HEK293 (cell line): ENCODE data around the gene MTMR4.

ENCODE experiments used
- BCL6B ChIP-seq: fragments of 450-650 bp; formaldehyde crosslinking; IDR thresholded peaks from 2 replicates; pipeline ENCODE4 v1.5.1; 2017; ENCODE audit warnings: missing biosample characterization, missing genetic modification characterization
- GFI1B ChIP-seq: fragments of 450-650 bp; formaldehyde crosslinking; IDR thresholded peaks from 2 replicates; pipeline ENCODE4 v1.5.1; 2016; ENCODE audit warnings: missing biosample characterization, missing genetic modification characterization
- KLF16 ChIP-seq: fragments of 450-650 bp; formaldehyde crosslinking; IDR thresholded peaks from 2 replicates; pipeline ENCODE4 v1.5.1; 2017; ENCODE audit warnings: missing biosample characterization, missing genetic modification characterization
- KLF9 ChIP-seq: fragments of 450-650 bp; formaldehyde crosslinking; IDR thresholded peaks from 2 replicates; pipeline ENCODE4 v1.5.1; 2016; ENCODE audit warnings: missing biosample characterization, missing genetic modification characterization, low read depth
- REST ChIP-seq: fragments of 450-650 bp; formaldehyde crosslinking; IDR thresholded peaks from 2 replicates; pipeline ENCODE4 v1.5.1; 2016; ENCODE audit warnings: missing biosample characterization, missing genetic modification characterization
- SCRT2 ChIP-seq: fragments of 450-650 bp; formaldehyde crosslinking; IDR thresholded peaks from 2 replicates; pipeline ENCODE4 v1.5.1; 2016; ENCODE audit warnings: missing biosample characterization, missing genetic modification characterization
- SP3 ChIP-seq: fragments of 450-650 bp; formaldehyde crosslinking; IDR thresholded peaks from 2 replicates; pipeline ENCODE4 v1.5.1; 2016; ENCODE audit warnings: missing biosample characterization, missing genetic modification characterization
- SP7 ChIP-seq: fragments of 450-650 bp; formaldehyde crosslinking; IDR thresholded peaks from 2 replicates; pipeline ENCODE4 v1.5.1; 2016; ENCODE audit warnings: missing biosample characterization, missing genetic modification characterization
- TCF7L2 ChIP-seq: IDR thresholded peaks from 2 replicates; pipeline ENCODE4 v1.6.1; 2011; ENCODE audit warnings: low read depth, mild to moderate bottlenecking, inconsistent platforms, low read length, moderate library complexity, borderline replicate concordance
- WT1 ChIP-seq: fragments of 450-650 bp; formaldehyde crosslinking; IDR thresholded peaks from 2 replicates; pipeline ENCODE4 v1.5.1; 2016; ENCODE audit warnings: missing biosample characterization, missing genetic modification characterization
- ZBTB48 ChIP-seq: fragments of 450-650 bp; formaldehyde crosslinking; IDR thresholded peaks from 2 replicates; pipeline ENCODE4 v1.5.1; 2016; ENCODE audit warnings: missing biosample characterization, missing genetic modification characterization
- ZBTB8A ChIP-seq: fragments of 450-650 bp; formaldehyde crosslinking; IDR thresholded peaks from 2 replicates; pipeline ENCODE4 v1.5.1; 2016; ENCODE audit warnings: missing biosample characterization, missing genetic modification characterization
- ZNF112 ChIP-seq: fragments of 450-650 bp; formaldehyde crosslinking; IDR thresholded peaks from 2 replicates; pipeline ENCODE4 v1.5.0; 2017; ENCODE audit warnings: missing biosample characterization, missing genetic modification characterization
- ZNF138 ChIP-seq: fragments of 450-650 bp; formaldehyde crosslinking; IDR thresholded peaks from 2 replicates; pipeline ENCODE4 v1.5.1; 2016; ENCODE audit warnings: missing biosample characterization, missing genetic modification characterization, borderline replicate concordance
- ZNF2 ChIP-seq: fragments of 450-650 bp; formaldehyde crosslinking; IDR thresholded peaks from 2 replicates; pipeline ENCODE4 v1.5.1; 2016; ENCODE audit warnings: missing biosample characterization, missing genetic modification characterization
- ZNF214 ChIP-seq: fragments of 450-650 bp; formaldehyde crosslinking; IDR thresholded peaks from 2 replicates; pipeline ENCODE4 v1.5.1; 2017; ENCODE audit warnings: missing biosample characterization, mild to moderate bottlenecking, missing genetic modification characterization, borderline replicate concordance
- ZNF302 ChIP-seq: fragments of 450-650 bp; formaldehyde crosslinking; IDR thresholded peaks from 2 replicates; pipeline ENCODE4 v1.5.1; 2016; ENCODE audit warnings: missing biosample characterization, missing genetic modification characterization, low read depth
- ZNF350 ChIP-seq: fragments of 450-650 bp; formaldehyde crosslinking; IDR thresholded peaks from 2 replicates; pipeline ENCODE4 v1.5.0; 2017; ENCODE audit warnings: missing biosample characterization, mild to moderate bottlenecking, missing genetic modification characterization
- ZNF426 ChIP-seq: fragments of 450-650 bp; formaldehyde crosslinking; IDR thresholded peaks from 2 replicates; pipeline ENCODE4 v1.5.1; 2017; ENCODE audit warnings: missing biosample characterization, missing genetic modification characterization, mild to moderate bottlenecking, inconsistent platforms, moderate library complexity
- ZNF510 ChIP-seq: fragments of 450-650 bp; formaldehyde crosslinking; IDR thresholded peaks from 2 replicates; pipeline ENCODE4 v1.5.1; 2018; ENCODE audit warnings: mild to moderate bottlenecking, missing genetic modification characterization, missing biosample characterization; ENCODE audit not compliant: insufficient replicate concordance
- ZNF558 ChIP-seq: fragments of 450-650 bp; formaldehyde crosslinking; IDR thresholded peaks from 2 replicates; pipeline ENCODE4 v1.5.1; 2016; ENCODE audit warnings: missing biosample characterization, missing genetic modification characterization
- ZNF571 ChIP-seq: fragments of 450-650 bp; formaldehyde crosslinking; IDR thresholded peaks from 2 replicates; pipeline ENCODE4 v1.5.0; 2017; ENCODE audit warnings: missing biosample characterization, missing genetic modification characterization
- ZNF658 ChIP-seq: fragments of 450-650 bp; formaldehyde crosslinking; IDR thresholded peaks from 2 replicates; pipeline ENCODE4; 2016; ENCODE audit warnings: missing biosample characterization, missing genetic modification characterization
- ZNF660 ChIP-seq: fragments of 450-650 bp; IDR thresholded peaks from 2 replicates; pipeline ENCODE4 v1.5.1; 2018; ENCODE audit warnings: missing biosample characterization, mild to moderate bottlenecking, missing genetic modification characterization
- ZNF664 ChIP-seq: fragments of 450-650 bp; formaldehyde crosslinking; IDR thresholded peaks from 2 replicates; pipeline ENCODE4 v1.5.1; 2016; ENCODE audit warnings: missing biosample characterization, missing genetic modification characterization
- ZNF792 ChIP-seq: fragments of 450-650 bp; formaldehyde crosslinking; IDR thresholded peaks from 2 replicates; pipeline ENCODE4 v1.5.1; 2016; ENCODE audit warnings: missing biosample characterization, missing genetic modification characterization
- ZNF830 ChIP-seq: fragments of 450-650 bp; IDR thresholded peaks from 2 replicates; pipeline ENCODE4 v1.5.0; 2018; ENCODE audit warnings: missing biosample characterization, missing genetic modification characterization, low read depth, mild to moderate bottlenecking, moderate library complexity
- TF ChIP-seq, protein P1 (sequence below): fragments of 450-650 bp; formaldehyde crosslinking; IDR thresholded peaks from 2 replicates; pipeline ENCODE4 v1.5.1; 2017; ENCODE audit warnings: missing biosample characterization, missing genetic modification characterization
- TF ChIP-seq, protein P2 (sequence below): fragments of 450-650 bp; formaldehyde crosslinking; IDR thresholded peaks from 2 replicates; pipeline ENCODE4 v1.5.1; 2016; ENCODE audit warnings: missing biosample characterization, missing genetic modification characterization
- TF ChIP-seq, protein P3 (sequence below): fragments of 450-650 bp; formaldehyde crosslinking; IDR thresholded peaks from 2 replicates; pipeline ENCODE4 v1.5.1; 2016; ENCODE audit warnings: missing biosample characterization, missing genetic modification characterization

Gene MTMR4

DNA sequence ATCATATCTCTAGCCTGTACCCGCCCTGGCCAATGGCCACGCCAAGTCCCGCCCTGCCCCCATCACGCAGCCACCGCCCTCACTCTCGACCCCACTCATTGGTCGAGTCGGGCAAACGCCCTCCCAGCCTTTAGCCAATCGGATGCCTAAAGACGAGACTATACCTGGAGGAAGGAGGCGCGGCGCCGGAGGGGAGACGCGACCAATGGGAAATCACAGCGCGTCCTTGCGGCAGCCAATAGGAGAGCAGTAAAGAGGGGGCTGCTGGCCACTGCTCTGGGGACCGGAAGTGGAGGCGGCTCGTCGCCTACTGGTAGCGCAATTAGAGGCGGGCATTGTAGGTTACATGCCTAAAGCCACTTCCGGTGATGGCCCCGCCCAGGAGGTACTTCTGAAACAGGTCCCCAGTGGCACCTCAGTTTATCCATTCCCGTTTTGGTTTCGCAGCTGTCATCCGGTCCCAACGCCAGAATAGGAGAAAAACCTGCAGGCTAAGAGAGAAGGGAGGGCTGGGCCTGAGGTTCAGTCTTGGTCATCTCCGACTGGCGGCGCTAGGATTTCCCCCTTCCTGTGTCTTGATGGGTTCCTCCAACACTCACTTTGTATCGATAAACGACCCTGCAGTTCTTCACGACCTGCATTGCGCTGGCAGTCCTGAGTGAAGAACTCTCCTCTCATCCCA, 3.6 kb upstream of the MTMR4 start (continued):
- TF ChIP-seq BCL6B (no peak), TCF7L2 (no peak), GFI1B (tag by site-specific recombination) (no peak), ZNF426 (no peak), REST (tag by site-specific recombination) (no peak), ZNF112 (no peak), ZNF214 (tag by site-specific recombination) (no peak), ZNF302 (tag by site-specific recombination) (no peak), KLF9 (peak; percentile 11; the same call in 1 of the 2 replicates), SP7 (tag by site-specific recombination) (peak; percentile 55), ZBTB8A (tag by site-specific recombination) (0 out of 2 replicates have a peak, but pooled peaks have one; percentile 27), ZNF664 (no peak), ZNF660 (tag by site-specific recombination) (peak; percentile 34; the same call in 1 of the 2 replicates), KLF16 (no peak; the same call in 1 of the 2 replicates), ZBTB48 (tag by site-specific recombination) (no peak), ZNF571 (tag by site-specific recombination) (no peak), WT1 (0 out of 2 replicates have a peak, but pooled peaks have one; percentile 36), ZNF510 (tag by site-specific recombination) (no peak), ZNF658 (tag by site-specific recombination) (no peak), ZNF830 (no peak), SCRT2 (tag by site-specific recombination) (peak; percentile 60; the same call in 1 of the 2 replicates), ZNF138 (no peak), SP3 (tag by site-specific recombination) (peak; percentile 99), ZNF558 (tag by site-specific recombination) (no peak), ZNF2 (tag by site-specific recombination) (peak; percentile 81), ZNF792 (tag by site-specific recombination) (no peak), ZNF350 (tag by site-specific recombination) (no peak)
- TF ChIP-seq, protein P1, sequence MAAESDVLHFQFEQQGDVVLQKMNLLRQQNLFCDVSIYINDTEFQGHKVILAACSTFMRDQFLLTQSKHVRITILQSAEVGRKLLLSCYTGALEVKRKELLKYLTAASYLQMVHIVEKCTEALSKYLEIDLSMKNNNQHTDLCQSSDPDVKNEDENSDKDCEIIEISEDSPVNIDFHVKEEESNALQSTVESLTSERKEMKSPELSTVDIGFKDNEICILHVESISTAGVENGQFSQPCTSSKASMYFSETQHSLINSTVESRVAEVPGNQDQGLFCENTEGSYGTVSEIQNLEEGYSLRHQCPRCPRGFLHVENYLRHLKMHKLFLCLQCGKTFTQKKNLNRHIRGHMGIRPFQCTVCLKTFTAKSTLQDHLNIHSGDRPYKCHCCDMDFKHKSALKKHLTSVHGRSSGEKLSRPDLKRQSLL (tag by site-specific recombination), result no peak
- TF ChIP-seq, protein P2, sequence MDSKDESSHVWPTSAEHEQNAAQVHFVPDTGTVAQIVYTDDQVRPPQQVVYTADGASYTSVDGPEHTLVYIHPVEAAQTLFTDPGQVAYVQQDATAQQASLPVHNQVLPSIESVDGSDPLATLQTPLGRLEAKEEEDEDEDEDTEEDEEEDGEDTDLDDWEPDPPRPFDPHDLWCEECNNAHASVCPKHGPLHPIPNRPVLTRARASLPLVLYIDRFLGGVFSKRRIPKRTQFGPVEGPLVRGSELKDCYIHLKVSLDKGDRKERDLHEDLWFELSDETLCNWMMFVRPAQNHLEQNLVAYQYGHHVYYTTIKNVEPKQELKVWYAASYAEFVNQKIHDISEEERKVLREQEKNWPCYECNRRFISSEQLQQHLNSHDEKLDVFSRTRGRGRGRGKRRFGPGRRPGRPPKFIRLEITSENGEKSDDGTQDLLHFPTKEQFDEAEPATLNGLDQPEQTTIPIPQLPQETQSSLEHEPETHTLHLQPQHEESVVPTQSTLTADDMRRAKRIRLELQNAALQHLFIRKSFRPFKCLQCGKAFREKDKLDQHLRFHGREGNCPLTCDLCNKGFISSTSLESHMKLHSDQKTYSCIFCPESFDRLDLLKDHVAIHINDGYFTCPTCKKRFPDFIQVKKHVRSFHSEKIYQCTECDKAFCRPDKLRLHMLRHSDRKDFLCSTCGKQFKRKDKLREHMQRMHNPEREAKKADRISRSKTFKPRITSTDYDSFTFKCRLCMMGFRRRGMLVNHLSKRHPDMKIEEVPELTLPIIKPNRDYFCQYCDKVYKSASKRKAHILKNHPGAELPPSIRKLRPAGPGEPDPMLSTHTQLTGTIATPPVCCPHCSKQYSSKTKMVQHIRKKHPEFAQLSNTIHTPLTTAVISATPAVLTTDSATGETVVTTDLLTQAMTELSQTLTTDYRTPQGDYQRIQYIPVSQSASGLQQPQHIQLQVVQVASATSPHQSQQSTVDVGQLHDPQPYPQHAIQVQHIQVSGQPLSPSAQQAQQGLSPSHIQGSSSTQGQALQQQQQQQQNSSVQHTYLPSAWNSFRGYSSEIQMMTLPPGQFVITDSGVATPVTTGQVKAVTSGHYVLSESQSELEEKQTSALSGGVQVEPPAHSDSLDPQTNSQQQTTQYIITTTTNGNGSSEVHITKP (tag by site-specific recombination), result peak; percentile 95
- TF ChIP-seq, protein P3, sequence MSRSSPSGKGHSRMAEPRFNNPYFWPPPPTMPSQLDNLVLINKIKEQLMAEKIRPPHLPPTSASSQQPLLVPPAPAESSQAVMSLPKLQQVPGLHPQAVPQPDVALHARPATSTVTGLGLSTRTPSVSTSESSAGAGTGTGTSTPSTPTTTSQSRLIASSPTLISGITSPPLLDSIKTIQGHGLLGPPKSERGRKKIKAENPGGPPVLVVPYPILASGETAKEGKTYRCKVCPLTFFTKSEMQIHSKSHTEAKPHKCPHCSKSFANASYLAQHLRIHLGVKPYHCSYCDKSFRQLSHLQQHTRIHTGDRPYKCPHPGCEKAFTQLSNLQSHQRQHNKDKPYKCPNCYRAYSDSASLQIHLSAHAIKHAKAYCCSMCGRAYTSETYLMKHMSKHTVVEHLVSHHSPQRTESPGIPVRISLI (tag by site-specific recombination), result no peak
